Hematopoietic multipotent progenitor cell treated with erythropoietin and hydrocortisone succinate and interleukin-3 and kit ligand, for 17 days (in vitro differentiated cells): ENCODE data around the gene CTBP1.

ENCODE experiments used
- DNase-seq: peaks from one replicate; pipeline ENCODE4 v3.0.0-alpha.2; 2015; ENCODE audit warnings: low spot score

CTBP1 gene

GRCh38 chr4:1195109-1195671 lies 53.7 kb downstream of the CTBP1 start:
- no peak for DNase-seq

GRCh38 chr4:1194010-1194900 lies 54.7 kb downstream of the CTBP1 start:
- no peak for DNase-seq

- no peak for DNase-seq
Measured at GRCh38 chr4:1193206-1194009, 55.5 kb downstream of the CTBP1 start.

- DNase-seq = no peak
Measured at GRCh38 chr4:1192493-1193205, 56.3 kb downstream of the CTBP1 start.

DNA sequence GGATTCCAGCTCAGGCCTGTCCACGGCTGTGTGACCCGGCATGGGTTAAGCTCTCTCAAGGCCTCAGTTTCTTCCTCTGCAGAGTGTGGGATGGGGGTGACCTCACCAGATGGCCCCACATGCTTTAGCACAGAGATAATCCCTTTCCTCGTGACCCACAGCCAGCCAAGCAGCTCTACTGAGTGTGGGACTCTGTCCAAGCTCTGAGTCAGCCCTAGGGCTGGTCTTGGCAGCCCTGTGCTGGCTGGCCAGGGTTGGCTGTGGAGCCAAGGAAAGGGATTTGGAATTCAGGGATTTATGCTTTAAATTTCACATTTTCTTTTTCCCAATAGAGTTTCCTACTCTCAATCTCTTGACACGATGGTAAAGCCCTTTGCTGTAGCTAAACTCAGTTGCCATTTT lies 56.8 kb downstream of the CTBP1 start:
- DNase-seq = no peak

DNA sequence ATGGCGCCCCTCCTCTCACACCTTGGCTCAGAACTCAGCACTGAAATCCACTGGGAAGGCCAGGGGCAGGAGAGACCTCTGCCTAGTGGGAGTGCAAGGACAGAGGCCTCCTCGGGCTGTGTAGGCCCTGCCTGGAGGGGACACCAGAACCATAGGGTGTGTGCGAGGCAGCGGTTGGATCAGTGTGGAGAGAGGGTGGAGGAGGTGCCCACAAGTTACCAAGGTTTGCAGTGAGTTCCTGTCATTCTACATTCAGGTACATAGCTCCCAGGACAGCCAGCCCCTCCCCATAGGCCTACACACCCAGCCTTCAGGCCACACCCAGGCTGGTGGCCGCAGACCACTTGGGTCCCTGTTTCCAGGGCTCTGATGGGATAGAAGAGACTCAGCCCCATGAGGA lies 57.3 kb downstream of the CTBP1 start:
- no peak for DNase-seq

DNA sequence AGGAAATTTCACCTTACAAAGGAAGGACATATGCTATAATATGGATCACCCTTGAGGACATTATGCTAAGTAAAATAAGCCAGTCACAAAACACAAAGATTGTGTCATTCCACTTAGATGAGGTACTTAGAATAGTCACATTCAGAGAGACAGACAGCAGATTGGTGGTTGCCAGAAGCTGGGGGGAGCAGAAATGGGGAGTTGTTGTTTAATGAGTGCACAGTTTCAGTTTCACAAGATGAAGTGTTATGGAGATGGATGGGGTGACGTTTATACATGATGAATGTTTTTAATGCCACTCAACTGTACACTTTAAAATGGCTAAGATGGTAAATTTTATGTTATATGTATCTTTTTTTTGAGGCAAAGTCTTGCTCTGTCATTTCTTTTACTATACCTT lies 61.7 kb downstream of the CTBP1 start:
- no peak for DNase-seq

DNA sequence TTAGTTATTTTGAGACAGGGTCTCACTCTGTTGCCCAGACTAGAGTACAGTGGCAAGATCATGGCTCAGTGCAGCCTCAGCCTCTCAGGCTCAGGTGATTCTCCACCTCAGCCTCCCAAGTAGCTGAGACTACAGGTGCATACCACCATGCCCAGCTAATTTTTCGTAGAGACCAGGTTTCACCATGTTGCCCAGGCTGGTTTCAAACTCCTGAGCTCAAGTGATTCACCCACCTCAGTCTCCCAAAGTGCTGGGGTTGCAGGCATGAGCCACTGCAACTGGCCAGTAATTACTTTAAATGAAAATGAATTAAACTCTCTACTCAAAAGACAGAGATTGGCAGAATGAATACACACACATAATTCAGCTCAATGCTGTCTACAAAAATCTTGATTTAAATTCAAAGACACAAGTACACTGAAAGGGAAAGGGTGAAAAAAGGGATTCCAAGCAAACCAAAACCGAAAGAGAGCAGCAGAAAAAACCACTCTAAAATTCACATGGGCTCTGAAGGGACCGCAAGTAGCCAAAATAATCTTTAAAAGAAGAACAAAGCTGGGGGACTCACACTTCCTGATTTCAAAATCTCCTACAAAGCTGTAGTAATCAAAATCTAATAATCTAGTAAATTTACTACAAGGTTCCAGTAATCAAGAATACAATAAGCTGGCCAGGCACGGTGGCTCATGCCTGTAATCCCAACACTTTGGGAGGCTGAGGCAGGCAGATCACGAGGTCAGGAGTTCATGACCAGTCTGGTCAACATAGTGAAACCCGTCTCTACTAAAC lies 64.8 kb downstream of the CTBP1 start:
- no peak for DNase-seq

DNA sequence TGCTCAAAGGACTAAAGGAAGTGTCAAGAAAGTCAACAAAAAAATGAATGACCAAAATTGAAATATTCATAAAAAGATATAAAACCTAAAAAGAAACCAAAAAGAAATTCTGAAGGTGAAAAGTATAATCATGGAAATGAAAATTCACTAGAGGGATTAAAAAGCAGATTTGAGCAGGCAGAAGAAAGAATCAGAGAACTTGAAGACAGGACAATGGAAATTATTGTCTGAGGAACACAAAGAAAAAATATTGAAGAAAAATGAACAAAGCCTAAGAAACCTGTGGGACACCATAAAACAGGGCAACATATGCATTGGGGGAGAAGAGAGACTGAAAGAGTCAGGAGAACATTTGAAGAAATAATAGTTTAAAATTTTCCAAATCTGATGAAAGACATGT lies 66.6 kb downstream of the CTBP1 start:
- no peak for DNase-seq

- DNase-seq = no peak
Measured at GRCh38 chr4:1180663-1181062, 68.3 kb downstream of the CTBP1 start.

DNA sequence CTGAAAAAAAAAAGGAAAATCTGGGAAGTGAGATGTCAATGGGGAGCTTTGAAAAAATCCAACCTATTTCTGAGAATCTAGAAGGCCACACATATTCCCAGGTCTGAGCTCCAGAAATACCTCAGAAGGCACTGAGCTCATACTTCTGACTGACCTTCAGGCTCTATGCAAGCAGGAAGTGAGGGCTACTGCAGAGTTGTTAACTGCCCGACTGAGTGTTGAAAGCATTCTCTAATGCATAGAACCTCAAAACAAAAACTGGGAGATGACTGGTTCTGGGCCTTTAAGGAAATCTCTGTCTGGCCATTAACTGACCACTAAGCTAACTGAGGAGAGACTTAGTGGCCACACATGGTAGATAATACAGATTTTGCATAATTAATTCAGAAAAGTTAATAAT lies 69.0 kb downstream of the CTBP1 start:
- DNase-seq = no peak

- DNase-seq = no peak
Measured at GRCh38 chr4:1179089-1179441, 69.9 kb downstream of the CTBP1 start.

DNA sequence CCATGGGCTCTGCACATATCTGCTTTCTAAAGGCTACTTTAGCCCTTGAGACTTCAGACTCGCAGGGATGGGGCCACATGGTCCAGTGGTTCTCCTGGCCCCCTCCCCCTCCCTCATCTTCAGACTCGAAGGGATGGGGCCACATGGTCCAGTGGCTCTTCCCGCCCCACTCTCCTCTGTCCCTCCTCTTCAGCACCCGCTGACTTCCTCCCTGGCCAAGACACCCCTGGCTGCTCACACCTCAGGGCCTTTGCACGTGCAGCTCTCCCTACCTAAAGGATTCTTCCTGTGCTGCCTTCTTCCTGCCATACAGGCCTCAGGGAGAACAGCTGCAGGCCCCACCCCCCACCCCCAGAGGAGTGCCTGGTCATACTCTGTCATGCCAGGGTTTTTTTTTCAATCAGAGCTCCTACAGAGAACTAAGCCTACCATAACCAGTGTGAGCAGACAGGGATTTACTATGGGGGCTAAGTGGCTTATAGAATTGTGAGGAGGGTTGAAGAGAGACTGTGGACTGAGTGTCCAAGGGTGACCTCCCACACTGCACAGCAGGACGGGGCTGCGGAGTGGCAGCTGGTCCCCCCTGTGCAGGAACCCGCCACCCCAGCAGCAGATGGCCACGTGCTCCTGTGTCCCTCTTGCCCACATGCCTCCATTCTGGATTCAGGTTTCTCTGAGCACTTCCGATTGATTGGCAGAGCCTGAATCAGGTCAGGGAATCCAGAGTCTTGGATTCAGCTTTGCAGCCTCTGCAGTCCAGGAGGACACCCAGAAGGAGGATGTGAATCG lies 70.4 kb downstream of the CTBP1 start:
- DNase-seq = no peak

- no peak for DNase-seq
Measured at GRCh38 chr4:1177274-1178141, 71.4 kb downstream of the CTBP1 start.

- no peak for DNase-seq
Measured at GRCh38 chr4:1176398-1177273, 72.3 kb downstream of the CTBP1 start.

DNA sequence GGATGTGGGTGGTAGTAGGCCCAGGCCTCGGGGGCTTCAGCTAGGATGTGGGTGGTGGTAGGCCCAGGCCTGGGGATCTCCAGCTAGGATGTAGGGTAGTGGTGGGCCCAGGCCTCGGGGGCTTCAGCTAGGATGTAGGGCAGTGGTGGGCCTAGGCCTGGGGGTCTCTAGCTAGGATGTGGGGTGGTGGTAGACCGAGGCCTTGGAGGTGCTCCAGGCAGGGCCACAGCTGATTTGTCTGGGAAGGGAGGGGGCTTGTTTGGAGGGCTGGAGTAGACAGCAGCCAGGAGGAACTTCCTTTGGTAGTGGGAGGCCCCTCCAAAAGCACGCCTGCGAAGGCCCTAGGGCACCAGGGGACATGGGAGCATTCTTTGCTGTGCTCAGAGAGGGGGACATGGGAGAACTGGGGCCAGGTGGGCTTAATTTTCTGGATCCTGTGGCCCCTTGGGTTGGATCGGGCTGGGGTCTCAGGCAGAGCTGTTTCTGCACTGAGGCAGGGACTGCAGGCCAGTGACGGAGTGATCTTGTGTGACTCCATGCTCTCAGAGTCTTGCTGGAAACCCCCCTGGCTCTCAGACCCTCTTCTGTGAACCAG lies 73.2 kb downstream of the CTBP1 start:
- DNase-seq = no peak

DNA sequence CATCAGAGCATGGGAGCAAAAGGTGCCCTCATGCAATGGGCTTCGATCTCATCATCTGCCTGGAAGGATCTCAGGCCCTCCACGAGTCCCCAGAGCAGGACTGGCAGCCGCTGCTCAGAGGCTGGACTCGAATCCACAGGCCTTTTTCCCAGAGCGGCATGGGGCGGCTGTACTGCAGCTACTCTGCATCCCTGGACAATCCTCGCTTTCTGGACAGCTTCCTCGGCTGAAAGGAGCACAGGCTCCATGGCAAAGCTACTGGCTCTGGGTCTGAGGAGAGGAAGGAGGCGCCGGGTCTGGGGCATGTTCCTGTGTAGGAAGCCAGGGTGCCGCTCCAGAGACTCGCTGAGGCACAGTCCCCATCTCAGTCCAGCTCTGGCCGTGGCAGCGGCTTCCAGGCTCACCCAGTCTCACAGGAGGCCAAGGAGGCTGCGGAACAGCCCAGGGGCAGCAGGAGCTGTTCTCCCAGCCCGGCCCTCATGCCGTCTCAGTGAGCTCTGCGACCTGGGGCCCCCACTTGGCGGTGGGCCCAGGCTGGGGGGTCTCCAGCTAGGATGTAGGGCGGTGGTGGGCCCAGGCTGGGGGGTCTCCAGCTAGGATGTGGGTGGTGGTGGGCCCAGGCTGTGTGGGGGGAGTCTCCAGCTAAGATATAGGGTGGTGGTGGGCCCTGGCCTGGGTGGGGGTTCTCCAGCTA lies 73.8 kb downstream of the CTBP1 start:
- DNase-seq = no peak
